EL (cell line): ENCODE data around the gene FUCA1.
"Not testable (repeated sequence)": the region's sequence is repeated elsewhere in the genome, so short reads cannot be mapped to it uniquely, and the experiment has no call there.

Experiments used
- DNase-seq: peaks from one replicate; pipeline ENCODE4 v3.0.0-alpha.2; 2016

FUCA1 gene

DNA sequence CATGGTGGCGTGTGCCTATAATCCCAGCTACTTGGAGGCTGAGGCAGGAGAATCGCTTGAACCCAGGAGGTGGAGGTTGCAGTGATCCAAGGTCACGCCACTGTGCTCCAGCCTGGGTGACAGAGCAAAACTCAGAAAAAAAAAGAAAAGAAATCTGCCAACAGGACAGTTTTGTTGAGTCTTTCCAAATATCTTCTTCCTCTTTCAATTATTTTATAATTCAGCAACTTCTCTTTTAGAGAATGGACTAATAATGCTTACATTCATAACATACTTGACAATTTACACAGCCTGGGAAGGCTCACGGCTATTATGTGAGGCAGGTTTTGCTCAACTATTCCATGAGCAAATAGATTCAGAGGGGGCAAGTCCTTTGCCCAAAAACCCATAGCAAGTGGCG is 27.0 kb upstream of the FUCA1 start:
- no peak for DNase-seq

DNA sequence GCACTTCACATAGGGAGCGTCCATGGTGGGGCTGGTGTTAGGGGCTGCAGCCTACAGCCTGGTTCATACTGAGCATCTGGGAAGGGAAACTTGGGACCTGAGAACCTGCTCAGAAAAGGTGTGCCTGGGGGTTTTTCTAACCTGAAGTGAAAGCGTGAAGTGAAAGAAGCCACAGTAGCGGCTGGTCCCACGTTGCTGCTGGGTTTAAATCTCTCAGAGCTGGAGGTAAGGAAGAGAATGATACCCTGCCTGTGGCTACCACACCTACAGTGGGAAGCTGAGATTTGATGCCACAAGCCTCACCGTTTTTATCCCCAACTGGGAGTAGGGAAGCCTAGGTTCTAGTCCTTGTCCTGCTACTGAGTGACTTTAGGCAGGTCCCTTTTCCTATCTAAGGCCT is 21.0 kb upstream of the FUCA1 start:
- DNase-seq = no peak

DNA sequence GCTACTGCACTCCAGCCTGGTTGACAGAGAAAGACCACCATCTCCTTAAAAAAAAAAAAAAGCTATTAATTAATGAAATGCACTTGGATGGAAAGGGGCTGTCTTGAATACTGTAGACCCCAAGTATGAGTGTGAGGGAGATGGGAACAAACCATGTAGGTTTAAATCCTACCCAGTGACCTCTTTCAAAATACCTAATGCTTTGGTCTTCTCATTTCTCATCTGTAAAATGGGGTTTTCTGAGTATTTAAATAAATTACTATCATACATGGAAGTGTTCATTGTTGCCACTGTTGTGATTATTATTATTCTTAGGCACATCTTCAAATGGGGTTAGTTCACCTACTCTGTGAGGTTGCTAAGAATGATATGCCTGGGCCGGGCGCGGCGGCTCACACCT is 17.1 kb upstream of the FUCA1 start:
- no peak for DNase-seq

DNA sequence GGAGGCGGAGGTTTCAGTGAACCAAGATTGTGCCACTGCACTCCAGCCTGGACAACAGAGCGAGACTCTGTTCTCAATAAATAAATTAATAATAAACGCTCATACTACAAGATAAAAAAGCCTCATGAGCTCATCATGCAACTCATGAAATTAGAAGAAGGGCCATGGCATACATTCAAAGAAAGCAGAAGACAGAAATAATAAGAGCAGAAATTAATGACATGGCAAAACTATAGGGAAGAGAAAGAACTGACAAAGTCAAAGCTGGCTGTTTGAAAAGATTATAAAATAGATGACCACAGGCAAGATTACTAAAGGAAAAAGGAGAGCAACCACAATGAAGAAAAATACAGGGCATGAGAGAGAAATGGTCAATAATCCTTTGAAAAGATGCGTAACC is 14.7 kb upstream of the FUCA1 start:
- DNase-seq = no peak

DNA sequence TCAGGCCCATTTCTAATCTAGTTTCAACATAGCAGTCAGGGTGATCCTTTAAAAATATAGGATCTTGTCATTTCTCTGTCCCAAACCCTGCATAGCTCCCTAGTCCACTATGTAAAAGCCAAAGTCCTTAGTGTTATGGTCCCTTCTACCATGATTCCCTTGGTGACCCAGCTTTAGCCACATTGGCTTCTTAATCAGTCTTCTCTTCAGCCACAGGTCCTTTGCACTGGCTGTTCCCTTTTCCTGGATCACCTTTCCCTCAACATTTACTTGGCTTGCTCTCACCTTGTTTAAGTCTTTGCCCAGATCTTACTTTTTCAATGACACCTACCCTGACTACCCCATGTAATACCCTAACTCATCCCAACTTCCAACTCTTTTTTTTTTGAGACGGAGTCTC is 11.7 kb upstream of the FUCA1 start:
- DNase-seq = no peak

DNA sequence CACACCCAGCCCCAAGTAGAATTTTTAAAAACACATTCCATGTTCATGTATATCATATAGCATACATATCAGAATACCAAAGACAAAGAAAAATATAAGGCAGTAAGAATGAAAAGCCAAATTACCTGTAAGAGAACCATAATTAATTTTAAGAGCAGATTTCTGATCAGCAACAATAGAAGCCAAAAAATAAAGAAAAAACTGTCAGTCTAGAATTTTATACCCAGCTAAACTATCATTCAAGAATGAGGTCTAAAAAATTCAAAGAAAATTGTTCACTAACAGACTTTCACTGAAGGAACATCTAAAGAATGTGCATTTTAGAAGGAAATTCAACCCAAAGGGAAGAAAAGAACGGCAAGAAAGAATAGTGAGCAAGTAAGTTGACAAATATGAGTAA is 10.6 kb upstream of the FUCA1 start:
- no peak for DNase-seq

DNA sequence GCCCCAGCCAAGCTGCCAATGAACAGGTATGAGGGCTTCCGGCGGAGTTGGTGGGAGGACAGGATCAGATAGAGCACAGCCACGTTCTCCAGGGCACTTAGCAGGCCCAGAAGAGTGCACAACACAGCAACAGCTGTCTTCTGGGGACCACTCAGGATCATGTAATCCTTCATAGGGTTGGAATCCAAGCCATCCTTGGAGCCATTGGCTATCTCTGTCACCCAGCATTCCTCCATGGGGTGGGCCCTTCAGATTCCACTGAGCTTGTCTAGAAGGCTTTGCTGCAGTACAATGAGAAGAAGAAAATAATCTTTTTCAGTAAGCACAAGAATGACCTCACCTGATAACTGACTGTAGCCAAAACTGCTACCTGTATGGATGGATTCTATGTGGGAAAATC is 7.3 kb upstream of the FUCA1 start:
- no peak for DNase-seq

DNA sequence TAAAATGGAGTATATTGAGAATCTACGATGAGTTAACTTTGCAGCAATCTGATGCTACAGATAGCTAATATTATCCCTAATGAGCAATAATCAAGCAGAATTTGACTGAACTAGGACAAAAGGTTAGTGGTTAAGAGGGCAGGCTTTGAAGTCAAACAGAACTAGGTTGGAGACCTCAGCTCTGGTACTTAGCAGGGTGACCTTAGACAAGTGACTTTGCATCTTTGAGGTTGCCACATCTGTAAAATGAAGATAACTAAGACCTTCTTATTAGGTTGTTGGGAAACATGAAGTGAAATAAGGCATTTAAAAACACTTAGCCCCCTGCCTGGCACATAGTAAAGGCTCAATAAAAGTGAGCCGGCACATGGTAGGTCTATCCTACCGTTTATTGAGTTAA is 4.3 kb upstream of the FUCA1 start:
- DNase-seq = no peak

DNA sequence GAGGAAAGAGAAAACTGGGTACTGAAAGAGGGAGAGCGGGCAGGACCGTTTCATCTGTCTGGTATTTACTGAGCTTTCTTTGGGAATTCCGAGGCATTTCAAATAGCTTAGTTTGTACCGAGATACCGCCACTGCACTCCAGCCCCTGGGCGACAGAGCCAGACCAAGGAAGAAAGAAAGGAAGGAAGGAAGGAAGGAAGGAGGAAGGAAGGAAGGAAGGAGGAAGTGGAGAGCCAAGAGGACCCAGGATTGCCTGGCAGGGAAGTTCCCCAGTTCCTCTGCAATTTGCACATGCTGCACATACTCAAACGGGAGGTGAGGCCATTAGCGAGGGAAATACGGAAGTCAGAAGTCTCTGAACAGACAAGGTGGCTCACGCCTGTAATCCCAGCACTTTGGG is 961 bp upstream of the FUCA1 start:
- no peak for DNase-seq

DNA sequence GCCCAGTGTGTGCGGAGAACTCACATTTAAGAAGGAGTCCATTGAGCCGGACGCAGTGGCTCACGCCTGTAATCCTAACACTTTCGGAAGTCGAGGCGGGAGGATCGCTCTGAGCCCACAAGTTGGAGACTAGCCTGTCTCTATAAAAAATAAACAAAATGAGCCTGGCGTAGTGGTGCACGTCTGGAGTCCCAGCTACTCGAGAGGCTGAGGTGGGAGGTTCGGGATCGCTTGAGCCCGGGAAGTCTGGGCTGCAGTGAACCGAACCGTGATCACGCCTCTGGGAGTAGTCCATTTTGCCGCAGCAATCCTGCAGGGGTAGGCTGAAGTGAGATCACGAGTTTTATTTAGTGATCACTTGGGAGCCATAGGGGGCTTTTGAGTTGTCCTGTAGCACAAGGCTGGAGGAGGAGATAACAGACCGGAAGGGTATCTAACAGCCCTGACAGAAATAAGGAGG is 497 bp upstream of the FUCA1 start:
- no peak for DNase-seq

DNA sequence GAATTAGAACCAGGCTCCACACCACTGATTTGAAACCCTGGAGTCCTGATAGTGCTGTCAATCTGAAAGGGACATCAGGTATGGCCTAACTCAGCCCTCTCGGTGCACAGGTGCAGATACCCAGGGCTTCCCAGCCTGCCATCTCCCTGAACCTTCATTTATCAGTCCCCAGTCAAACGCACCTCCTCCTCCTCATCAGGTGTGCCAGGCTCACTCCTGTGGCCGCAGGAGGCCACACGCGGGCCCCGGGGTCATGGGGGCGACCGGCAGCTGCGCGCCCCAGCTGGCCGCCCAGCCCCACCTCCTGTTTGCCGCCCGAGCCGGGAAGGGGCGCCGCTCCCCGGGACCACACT is 572 bp downstream of the FUCA1 start:
- DNase-seq = no peak

DNA sequence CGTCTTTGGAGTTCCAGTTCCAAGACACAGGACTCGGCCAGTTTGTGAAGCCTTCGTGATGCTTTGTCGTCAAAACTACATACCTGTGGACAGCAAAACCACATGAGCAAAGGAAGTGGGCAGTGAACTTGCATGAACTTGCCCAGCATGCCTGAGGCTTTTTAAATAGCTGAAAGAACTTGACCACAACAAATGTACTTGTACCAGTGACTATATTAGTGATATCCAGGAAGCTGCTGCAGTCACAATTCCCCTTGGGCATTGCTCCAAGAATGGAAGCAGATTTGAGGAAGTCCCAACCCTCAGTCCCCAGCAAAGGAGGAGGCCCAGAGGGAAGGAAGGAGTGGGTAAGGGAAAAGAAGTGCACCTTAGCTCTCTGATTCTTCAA is 2.6 kb downstream of the FUCA1 start:
- peak; percentile 87 for DNase-seq

DNA sequence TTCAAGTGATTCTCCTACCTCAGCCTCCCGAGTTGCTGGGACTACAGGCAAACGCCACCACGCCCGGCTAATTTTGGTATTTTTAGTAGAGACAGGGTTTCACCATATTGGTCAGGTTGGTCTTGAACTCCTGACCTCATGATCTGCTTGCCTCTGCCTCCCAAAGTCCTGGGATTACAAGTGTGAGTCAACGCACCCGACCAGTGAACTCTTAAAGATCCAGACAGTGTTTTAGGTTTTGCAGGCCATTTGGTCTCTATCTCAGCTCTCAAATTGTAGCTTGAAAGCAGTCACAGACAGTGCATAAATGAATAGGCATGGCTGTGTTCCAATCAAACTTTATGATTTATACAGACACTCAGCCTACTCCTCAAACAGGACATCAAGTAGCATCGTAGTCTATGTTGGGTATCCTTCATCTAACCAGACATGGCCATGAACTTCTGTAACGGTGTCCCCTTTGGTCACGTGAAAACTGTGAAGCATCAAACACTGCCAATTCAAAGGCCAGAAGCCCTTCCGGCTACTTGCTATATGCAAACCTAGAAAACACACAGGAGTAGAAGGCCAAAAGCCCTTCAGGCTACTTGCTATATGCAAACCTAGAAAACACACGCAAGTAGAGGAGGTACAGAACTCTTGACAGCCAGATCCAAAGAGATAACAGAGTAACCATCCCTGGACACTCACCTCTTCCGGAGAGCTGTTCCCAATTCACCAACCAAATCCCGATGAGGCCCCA is 3.1 kb downstream of the FUCA1 start:
- no peak for DNase-seq

DNA sequence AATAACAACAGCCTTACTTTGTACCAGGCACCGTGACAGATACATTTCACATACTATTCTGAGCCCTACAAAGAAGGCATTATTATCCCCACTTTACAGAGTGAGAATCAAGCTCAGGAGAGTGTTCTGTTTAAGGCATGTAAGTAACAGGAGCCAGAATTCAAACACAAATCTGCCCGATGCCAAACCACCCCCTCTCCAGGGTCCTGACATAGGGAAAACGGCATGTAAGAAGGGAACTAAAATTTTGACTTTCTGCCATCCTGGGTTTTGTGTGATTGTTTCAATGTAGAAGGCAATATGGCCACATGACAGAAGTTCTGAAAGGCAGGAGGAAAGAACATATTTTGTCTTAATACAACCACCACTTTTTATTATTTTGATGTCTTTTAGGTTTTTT is 5.5 kb downstream of the FUCA1 start:
- no peak for DNase-seq

DNA sequence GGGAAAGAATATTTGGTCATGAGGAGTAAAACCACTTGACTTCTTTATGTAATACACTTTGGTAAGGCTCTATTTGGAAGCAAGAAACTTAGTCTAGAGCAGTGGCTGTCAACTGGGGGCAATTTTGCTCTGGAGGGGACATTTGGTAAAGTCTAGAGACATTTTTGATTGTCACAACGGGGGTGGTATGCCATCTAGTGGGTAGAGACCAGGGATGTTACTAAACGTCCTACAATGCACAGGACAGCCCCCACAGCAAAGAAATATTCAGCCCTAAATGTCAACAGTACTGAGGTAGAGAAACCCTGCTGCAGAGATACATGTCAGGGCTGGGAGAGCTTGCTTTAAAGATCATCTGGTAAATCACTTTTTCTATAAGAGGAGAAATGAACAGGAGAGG is 13.5 kb downstream of the FUCA1 start:
- peak; percentile 28 for DNase-seq

DNA sequence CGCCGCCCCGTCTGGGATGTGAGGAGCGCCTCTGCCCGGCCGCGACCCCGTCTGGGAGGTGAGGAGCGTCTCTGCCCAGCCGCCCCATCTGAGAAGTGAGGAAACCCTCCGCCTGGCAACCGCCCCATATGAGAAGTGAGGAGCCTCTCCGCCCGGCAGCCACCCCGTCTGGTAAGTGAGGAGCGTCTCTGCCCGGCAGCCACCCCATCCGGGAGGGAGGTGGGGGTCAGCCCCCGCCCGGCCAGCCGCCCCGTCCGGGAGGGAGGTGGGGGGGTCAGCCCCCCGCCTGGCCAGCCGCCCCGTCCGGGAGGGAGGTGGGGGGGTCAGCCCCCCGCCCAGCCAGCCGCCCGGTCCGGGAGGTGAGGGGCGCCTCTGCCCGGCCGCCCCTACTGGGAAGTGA is 15.0 kb downstream of the FUCA1 start:
- DNase-seq = not testable (repeated sequence)

DNA sequence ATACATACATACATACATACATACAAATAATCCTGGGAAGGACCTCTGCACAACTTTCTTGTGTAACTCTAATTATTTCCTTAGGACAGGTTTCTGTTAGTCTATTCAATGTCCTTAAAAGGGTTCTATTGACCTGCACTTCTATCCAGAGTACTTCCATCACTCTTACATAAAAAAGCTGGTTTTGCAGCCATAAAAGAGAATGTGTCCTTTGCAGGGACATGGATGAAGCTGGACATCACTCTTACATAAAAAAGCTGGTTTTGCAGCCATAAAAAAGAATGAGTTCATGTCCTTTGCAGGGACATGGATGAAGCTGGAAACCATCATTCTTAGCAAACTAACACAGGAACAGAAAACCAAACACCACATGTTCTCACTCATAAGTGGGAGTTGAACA is 16.7 kb downstream of the FUCA1 start:
- DNase-seq = not testable (repeated sequence)

DNA sequence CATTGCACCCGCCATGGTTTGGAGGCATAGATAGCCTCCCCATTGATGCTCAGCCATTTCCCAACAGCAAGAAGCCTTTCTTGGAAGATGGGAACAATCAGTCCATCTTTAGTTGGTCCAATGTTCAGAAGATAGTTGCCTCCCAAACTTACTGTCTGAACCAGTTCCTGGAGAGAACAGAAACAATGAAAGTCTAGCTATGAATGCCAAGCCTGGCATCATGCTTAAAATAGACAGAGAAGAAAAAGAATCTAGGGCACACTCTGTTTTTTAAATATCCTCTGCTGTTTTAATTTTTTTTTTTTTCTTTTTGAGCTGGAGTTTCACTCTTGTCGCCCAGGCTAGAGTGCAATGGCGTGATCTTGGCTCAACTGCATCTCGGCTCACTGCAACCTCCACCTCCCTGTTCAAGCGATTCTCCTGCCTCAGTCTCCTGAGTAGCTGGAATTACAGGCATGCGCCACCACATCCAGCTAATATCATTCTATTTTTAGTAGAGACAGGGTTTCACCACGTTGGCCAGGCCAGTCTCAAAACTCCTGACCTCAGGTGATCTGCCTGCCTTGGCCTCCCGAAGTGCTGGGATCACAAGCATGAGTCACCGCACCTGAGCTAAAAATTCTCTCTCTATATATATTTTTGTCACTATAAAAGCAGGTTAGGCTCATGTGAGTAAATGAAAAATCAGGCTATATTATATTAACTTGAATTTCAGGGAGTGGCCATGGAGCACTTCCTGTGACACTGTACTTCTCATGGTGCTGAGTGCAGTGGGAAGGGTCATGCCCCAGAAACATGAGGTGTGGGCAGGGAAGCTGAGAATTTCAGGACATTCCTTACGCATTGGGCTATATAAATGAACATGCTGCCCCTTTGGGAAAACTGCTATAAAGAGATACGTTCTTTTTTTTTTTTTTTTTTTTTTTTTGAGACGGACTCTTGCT is 19.1 kb downstream of the FUCA1 start:
- no peak for DNase-seq

DNA sequence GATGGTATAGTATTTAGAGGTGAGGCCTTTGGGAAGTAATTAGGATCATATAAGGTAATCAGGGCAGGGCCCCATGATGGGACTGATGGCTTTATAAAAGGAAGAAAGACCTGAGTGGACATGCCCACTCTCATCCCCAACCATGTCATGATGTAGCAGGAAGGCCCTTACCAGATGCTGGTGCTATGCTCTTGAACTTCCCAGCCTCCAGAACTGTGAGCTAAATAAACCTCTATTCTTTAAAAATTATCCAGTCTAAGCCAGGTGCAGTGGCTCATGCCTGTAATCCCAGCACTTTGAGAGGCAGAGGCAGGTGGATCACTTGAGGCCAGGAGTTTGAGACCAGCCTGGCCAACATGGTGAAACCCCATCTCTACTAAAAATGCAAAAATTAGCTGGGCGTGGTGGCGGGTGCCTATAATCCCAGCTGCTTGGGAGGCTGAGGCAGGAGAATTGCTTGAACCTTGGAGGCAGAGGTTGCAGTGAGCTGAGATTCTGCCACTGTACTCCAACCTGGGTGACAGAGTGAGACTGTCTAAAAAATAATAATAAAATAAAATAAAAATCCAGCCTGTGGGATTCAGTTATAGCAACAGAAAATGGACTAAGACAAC is 20.5 kb downstream of the FUCA1 start:
- DNase-seq = not testable (repeated sequence)

DNA sequence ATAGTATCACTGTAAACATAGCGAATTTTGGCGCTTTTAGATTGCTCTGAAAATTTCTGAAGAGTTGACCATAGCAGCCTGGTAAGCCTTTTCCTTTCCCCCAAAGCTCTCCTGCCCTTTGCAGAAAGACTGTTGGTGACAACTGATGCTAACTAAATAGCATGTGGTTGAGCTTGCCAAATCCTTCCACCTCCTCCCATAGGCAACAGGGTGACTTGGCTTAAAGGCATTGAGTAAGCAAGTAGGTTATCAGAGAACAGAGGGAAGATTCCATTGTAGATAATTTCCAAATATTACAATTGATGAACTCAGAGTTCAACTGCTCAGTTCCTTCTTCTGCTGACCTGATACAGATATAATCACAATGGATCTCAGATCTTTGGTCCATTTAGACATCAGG is 22.9 kb downstream of the FUCA1 start:
- no peak for DNase-seq

DNA sequence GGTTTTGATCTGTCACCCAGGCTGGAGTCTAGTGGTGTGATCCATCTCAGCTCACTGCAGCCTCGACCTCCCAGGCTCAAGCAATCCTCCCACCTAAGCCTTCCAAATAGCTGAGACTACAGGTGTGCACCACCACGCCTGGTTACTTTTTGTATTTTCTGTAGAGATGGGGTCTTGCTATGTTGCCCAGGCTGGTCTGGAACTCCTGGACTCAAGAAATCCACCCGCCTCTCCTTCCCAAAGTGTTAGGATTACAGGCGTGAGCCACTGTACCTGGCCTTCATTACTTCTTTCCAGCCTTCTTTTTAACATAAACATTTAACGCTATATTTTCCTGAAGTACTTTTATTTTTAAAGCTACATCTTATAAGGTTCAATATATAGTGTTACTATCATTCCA is 24.4 kb downstream of the FUCA1 start:
- no peak for DNase-seq

DNA sequence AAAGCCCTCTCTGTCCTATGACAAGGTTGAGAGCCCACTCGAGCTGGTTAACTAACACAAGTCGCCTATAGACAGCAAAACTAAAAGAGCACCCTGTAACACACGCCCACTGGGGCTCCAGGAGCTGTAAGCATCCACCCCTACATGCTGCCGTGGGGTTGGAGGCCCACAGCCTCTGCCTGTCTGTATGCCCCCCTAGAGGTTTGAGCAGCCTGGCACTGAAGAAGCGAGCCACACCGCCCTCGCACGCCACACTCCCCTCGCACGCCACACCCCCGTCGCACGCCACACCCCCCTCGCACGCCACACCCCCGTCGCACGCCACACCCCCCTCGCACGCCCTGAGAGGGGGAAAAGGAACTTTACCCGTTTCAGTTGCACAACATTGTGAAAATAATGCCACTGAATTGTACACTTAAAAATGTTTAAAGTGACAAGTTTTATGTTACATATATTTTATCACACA is 29.7 kb downstream of the FUCA1 start:
- DNase-seq = peak; percentile 60

DNA sequence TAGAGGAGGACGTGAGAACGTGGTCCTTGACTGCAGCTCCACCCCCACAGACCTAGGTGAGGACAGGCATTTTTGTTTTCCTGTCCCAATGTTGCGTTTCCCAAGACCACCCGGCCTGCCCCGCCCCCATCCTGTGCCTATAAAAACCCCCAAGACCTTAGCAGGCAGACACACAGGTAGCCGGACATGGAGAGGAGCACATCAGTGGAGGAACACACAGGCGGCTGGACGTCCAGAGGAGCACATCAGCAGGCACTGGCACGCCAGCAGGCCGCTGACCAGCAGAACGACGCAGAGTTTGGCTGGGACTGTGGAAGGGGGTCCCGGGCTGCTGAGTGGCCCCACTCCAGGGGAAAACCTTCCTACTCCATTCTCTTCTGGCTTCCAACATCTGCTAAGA is 30.2 kb downstream of the FUCA1 start:
- no peak for DNase-seq

DNA sequence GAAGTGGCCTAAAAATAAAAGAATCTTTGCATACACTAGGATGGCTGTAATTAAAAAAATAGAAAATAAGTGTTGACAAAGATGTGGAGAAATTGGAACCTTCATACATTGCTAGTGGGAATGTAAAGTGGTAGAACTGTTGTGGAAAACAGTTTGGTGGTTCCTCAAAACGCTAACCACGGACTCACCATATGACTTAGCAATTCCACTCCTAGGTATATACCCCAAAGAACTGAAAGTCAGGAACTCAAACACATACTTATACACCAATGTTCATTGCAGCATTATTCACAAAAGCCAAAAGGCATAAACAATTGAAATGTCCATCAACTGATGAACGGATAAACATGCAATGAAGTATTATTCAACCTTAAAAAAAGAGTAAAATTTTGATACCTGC is 32.1 kb downstream of the FUCA1 start:
- DNase-seq = no peak
